CD4-positive, alpha-beta T cell treated with Interleukin-17A for 4 hours (primary cell): ENCODE results near the gene ATP6V1A.

Source experiments
- DNase-seq: peaks from one replicate; pipeline ENCODE4 v3.0.0-alpha.2; 2020; ENCODE audit warnings: mixed read lengths

ATP6V1A gene

DNA sequence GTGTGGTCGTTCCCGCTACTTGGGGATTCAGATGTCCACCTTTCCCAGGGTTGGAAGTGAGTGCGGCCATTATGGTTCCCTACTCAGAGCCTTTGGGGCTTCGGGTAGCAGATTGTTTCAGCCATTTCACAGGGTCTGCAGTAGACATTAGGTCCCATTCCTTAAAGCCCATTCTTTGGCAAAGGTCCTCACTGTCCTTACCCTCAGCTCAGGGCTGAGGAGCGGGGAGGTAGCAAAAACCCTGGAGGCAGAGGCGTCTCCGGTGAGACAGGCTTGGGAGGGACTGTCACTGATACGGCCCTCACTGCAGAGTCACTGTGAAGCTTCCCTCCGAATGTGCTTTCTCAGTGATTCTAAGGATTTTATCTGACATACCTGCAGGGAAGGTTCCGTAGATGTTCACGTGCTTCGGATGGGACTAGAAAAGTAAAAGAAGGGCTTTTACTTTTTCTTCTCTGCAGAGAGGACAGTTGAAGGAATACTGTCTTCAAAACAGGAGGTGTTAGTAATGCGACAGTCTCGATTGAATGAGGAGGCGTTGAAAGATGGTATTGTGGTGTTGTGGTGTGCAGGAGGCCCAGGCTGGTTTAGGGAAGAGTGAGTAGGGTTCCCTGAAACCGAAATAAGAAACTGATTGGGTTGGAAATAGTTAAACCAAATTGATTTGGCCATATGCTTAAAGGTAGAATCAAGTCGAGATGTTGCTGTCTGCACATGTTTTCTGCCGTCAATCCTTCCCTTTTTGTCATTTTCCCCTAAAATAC, 630 bp downstream of the ATP6V1A start:
- DNase-seq = peak; percentile 26

DNA sequence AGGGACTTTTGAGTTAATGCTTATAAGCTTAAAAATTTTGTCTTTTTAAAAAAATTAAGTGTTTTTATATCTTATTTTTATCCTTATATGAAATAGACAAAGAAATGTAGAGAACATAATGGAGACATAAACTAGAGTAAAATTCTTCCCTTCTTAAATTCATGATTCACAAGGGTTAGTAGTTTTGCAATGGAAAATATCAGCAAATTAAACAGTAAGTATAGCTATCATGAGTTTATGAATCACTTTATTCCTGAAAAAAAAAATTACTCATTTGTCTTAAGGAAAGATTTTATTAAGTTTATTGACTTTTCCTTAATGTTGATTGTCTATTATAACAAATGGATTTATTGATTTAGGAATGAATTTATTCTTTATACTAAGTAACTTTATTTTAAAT, 4.3 kb downstream of the ATP6V1A start:
- no peak for DNase-seq

DNA sequence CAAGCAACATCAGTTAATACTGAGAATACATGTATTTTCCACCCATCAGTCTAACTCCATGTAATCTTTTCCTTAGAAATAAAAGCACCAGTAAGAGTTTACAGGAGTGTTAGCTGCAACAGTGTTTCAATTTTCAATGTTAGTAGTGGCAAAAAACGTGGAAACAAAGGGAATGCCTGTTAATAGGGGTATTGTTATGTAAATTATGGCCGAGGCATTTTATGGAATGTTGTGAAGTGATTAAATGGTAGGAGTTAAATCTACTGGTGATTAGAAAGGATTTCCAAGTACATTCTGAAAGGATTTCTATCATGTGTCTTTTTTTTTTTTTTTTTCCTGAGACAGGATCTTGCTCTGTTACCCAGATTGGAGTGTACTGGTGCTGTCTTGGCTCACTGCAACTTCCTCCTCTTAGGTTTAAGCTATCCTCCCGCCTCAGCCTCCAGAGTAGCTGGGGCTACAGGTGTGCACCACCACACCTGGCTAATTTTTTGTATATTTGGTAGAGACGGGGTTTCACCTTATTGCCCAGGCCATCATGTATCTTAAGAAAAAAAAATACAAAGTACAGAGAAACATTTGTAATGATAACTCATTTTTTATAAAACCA, 6.6 kb downstream of the ATP6V1A start:
- no peak for DNase-seq

DNA sequence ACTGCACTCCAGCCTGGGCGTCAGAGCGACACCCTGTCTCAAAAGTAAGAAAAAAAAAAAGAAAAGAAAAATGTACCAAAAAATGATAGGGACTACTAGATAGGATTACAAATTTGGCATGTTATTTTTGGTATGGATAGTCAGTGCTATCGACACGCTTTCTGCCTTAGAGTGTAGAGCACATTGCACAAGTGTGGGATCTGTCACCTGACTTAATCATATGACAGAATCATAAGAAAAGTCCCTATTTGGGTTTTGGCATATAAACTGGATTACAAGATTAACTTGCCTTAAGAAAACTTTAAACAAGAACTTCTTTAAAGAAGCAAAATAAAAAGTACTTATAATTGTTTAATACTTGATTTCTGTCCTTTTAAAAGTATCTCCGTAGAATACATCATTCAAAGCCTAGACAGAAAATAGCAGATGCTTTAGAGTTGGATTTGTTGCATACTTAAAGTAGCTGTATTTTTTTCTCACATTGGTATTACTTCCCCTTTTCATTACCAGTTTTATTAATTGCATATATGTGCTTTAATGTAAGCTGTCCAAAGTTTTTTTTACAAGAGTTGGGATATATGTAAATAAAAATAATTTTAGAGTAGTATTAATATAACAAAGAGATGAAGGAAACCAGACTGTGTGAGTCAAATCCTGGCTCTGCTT, 7.8 kb downstream of the ATP6V1A start:
- no peak for DNase-seq

DNA sequence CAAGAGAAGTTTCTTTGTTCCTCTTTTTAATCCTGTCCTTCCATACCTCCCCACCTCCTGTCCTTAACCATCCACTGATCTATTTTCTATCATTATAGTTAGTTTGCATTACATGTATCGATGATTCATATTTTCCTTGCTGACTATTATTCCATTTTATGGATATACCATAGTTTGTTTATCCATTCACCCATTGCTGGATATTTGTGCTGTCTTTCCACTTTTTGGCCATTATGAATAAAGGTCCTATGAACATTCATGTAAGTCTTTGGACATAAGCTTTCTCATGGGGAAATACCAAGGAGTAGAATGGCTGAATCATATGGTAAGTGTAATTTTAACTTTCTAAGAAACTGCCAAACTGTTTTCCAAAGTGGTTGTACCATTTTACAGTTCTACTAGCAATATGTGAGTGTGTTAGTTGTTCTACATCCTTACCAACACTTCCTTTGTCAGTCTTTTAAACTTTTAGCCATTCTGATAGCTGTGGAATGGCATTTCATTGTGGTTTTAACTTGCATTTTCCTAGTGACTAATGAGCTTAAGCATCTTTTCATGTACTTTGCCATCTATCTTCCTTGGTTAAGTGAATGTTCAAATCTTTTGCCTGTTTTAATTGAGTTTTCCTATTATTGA, 11.7 kb downstream of the ATP6V1A start:
- no peak for DNase-seq

DNA sequence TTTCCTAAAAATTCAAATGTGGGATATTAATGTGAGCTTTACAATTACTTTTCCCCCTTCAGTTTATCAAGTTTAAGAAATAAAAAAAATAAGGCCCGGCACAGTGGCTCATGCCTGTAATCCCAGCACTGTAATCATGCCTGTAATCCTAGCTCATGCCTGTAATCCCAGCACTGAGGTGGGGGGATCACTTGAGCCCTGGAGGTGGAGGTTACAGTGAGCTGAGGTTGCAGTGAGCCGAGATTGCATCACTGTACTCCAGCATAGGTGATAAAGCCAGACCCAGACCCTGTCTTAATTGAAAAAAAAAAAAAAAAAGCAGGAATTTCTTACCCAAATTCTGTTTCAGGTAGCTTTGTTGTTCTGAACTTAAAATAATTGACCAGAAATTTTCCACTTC, 17.9 kb downstream of the ATP6V1A start:
- no peak for DNase-seq

DNA sequence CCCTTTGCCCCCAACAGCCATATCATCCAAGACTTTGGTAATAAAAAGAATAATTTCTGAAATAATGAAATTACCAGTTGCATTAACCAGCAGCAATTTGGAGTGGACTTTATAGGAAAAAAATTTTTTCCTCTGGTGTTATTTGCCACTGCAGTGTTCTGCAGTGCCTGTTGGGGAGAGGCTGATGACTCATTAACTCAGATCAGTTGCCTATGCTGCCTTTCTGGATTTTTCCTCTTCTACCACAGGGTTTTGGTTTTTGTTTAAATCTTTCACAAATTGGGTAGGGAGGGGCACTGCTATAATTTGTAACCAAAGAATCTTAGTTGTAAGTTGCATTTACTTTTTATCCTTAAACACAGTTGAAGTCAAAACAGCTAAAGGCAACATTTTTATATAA, 22.7 kb downstream of the ATP6V1A start:
- DNase-seq = no peak

DNA sequence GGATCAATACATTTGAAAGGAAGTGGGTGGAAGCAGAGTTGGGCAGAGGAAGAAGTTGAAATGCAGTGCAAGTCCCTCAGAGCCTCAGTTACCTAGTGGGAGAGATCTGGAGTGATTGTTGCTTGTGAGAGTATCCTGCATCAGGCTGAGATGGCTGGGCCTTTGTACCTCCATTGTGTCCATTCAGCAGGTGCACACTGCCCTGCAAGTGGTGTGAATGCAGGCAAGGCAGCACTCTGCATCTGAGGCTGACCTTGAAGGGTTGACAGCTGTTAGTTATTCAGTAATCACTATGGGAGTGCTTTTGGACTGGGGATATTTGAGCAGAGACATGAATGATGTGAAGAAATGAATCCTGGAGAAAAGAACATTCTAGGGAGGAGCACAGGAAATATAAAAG, 25.2 kb downstream of the ATP6V1A start:
- no peak for DNase-seq

DNA sequence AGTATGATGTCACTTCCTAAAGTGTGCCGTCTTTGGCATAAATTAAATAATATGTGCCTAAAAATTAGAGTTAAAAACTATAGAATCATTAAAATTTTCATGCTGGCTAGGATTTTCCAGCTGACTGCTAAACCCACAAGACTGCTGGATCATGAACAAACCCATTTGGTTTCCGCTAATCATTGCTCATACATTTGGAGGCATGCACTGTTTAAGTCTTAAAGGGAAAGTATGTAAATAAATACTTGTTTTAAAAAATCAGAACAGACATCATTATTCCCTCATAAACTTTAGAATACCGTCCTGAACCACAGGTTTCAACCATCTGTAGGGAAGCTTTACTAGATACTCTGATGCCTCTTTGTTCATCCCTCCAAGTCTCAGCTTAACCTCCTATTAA, 26.5 kb downstream of the ATP6V1A start:
- DNase-seq = no peak

DNA sequence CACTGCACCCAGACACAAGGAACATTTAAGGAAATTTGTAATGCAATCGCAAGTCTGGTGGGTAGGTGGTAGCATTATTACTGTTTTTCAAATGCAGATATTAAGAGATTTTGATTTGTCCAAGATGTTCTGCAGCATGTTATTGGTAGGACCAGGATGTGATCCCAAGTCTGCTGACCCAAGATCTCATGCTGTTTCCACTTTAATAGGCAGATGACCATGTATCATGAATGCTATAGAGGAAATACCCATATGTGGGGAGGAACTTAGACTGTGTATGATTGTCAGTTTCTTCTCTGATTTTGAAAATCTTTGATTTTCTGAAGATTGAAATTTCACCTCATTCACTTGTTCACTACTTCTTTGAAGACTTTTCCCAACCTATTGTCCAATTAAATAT, 28.7 kb downstream of the ATP6V1A start:
- no peak for DNase-seq

DNA sequence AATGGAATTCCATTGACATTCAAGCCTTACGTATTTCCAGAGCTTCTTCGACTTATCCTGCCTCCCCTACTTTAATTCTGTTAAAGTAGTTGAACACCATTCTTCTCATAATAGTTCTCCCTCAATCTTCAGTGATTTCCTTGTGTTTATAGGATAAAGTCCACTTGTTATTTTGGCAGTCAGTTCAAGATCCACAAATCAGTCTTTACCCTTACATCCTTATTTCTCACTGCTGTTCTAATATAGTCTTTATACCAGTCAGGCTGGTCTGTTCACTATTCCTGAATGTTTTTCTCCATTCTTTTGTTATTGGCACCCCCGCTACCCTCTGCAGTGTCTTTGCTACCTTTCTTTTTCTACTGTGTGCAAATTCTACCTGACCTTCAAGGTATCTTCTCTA, 29.7 kb downstream of the ATP6V1A start:
- DNase-seq = no peak

DNA sequence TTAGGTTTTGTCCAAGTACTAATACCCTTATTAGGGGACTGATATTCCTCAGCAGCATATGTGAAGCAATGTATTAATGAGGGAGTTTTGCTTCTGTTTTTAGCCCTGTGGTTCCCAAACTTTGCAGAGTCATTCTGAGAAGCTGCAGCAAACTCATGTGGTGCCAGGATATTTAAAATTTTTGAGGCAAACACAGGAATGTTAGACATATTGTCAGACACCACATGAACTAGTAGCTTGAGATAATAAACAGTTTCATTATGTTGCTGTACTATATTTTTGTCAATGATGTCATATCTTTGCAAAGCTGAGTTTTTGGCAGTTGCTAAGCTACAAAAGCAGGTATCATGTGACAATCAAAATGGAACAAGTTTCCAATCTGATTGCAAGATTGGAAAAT, 36.6 kb downstream of the ATP6V1A start:
- DNase-seq = no peak

DNA sequence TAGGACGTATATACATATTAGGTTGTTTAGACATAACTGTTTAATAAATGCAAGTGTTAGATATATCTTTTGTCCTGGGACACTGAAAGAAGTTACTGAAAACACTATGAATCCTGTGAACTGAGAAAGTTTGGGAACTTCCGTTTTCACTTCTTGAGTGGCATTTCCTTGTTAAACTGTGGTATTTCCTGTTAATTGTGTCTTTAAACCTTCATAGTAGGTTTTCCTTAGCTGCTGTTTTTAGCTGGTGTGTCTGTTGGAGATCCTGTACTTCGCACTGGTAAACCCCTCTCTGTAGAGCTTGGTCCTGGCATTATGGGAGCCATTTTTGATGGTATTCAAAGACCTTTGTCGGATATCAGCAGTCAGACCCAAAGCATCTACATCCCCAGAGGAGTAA, 37.1 kb downstream of the ATP6V1A start:
- DNase-seq = no peak

DNA sequence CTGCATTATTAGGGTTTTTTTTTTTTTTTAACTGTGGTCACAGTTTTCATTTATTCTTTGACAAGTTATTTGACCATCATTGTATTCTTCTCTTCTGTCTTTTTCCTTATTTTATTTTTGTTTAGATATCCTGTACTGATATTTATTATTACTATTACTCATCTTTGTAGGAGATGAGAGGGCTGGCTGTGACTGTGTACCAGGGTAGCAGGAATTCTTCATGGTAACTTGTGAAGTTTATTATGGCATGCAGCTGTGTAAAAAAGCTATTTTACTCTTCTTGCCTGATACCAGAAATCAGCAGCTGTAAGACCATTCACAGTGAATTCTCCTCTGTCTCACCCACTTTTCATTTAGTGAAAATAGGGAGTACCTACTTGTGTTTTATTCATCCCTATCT, 44.5 kb downstream of the ATP6V1A start:
- DNase-seq = no peak

DNA sequence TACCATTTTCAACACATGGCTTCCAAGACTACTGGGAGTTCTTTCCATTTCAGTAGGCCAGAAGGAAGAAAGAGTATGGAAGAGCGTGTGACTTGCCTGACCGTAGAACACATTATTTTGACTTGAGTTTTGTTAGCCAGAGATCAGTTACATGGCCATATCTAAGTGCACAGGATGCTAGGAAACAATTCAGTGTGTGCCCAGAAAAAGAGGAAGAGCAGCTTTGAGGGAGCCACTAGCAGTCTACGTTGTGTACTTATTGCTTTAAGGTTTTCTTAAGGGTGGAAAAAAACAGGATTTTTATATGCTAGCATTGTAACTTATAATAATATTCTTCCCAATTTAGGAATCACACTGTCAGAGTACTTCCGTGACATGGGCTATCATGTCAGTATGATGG, 47.7 kb downstream of the ATP6V1A start:
- no peak for DNase-seq

DNA sequence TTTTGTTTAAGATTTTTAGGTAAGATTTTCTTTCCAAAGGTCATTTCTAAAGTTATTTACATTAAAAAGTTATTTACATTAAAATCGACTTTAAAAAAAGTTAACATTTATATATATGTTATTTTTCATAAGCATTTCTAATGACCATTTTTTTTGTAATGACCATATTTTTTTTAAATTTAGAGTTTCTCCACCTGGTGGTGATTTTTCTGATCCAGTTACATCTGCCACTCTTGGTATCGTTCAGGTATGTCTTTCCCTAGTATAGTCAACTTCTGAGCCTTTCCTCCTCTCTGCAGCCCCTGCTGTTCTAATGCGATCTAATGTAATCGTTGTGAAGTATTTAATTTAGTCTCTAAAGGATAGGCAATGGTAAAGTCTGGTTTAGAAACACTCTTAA, 48.9 kb downstream of the ATP6V1A start:
- DNase-seq = no peak

DNA sequence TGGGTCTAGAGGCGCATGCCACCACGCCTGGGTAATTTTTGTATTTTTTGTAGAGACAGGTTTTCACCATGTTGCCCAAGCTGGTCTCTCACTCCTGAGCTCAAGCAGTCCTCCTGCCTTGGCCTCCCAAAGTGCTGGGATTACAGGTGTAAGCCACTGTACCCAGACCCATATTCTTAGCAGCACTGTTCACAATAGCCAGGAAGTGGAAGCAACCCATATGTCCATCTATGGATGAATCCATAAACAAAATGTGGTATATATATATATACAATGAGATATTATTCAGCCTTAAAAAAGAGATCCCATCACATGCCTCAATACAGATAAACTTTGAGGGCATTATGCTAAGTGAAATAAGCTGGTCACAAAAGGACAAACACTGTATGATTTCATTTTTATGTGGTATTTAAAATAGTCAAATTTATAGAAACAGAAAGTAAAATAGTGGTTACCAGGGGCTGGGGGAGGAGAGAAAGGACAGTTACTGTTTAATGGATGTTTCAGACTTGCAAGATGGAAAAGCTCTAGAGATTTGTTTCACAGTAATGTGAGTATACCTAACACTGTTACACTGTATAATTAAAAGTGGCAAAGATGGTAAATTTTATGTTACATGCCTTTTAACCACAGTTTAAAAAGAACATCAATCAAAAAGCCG, 56.1 kb downstream of the ATP6V1A start:
- DNase-seq = no peak

DNA sequence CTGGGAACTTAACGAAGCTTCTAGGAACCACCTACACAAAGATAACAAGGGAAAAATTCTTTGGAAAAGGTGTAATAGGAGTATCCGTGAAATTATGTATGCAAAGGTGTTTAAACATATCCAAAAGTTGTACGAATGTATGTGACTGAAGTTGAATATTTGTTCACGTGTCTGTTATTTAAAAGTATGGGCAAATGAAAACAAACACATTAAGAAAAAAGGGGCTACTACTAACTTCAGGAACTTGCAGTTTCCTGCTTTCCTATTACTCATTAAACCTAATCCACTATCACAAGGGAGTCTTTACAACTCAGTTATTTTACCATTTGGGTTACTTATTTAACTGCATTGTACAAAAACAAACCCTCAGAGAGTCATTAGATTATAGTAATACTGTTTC, 57.8 kb downstream of the ATP6V1A start:
- no peak for DNase-seq

DNA sequence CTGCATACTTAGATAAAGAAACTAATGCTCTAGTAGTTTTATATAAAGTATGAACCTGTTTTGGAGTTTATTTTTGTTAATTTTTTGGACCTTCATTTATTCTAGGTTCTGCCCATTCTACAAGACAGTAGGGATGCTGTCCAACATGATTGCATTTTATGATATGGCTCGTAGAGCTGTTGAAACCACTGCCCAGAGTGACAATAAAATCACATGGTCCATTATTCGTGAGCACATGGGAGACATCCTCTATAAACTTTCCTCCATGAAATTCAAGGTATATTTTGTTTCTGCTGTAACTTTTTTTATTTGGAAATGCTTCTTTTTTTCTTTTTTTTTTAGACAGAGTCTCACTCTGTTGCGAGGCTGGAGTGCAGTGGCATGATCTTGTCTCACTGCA, 58.4 kb downstream of the ATP6V1A start:
- no peak for DNase-seq

DNA sequence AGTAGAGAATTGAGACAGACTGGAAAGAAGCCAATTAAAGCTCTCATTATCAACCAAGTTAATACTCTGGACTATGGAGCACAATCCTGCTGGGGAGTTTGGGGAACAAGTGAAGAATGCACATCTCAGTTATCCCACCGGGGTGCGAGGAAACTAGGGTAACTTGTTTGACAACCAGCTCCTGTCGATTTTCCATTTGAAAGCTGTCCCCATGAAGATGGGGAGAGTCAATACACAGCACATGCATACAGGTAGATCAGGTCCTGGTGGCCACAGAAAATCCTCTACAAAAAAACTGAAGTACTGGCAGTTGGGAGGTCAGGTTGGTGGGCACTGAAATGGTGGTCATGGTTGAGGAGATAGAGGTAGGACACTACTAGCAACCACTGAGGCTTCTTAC, 66.0 kb downstream of the ATP6V1A start:
- no peak for DNase-seq

DNA sequence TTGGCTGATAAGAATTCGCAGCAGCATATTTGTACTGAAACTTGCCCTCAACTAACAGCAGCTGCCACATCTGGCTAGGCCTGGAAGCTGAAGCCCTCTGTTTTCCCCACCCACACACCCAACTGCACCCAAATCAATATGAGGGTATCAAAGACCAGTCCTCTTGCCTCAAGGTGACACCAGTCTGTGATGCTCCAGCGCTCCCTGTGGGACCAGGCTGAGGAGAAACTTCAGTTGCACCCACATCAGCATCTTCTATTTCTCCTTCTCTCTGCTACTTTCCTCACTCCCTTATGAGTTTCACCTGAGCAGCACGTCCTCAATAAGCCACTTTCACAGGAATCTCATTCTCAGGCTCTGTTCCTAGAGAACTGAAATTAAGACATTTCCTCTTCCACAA, 73.0 kb downstream of the ATP6V1A start:
- no peak for DNase-seq

DNA sequence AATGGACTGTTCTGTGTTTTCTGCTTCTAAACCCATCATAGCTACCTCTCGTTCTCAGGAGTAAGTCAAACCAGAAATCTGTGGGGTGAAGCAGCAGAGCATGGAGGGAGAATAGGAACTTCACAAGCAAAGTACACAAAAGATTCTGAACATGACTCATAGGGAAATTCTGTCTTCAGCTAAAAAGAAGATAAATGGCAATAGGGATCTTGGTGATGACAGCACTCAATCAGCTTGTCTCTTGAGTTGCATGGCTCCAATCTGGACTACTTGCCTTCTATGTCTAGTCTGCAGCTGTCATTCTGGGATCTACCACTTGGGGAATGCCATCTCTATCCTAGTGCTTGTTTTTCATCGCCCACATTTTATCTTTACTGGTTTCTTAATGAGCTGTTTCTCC, 78.3 kb downstream of the ATP6V1A start:
- no peak for DNase-seq

DNA sequence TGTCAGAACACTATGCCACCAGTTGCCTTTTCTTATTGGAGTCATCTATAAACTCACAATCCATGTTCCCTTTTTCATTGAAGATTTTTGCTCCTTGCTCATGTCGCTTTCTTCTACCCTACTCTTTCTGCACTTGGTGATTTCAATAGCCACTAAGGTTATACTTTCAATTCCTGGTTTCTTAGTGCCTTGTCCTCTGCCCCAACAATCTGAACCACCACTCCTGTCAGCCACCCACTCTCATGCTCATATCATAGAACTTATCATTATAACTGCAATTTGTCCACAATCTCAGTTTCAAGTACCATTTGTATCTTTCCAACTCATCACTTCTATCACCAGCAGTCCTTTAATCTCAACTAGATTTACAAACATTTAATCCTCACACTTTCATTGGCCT, 81.8 kb downstream of the ATP6V1A start:
- DNase-seq = no peak
